Omental fat pad (tissue), 4 donors: ENCODE results near the gene ATG10. TPM values are rescaled to one million over a fixed set of nuclear protein-coding genes. Genes with fewer than 3 reads are reported as not detected.
"Not testable (repeated sequence)": the region's sequence is repeated elsewhere in the genome, so short reads cannot be mapped to it uniquely, and the experiment has no call there.

ENCODE experiments used
- ATAC-seq: fragments of 150-250 bp; one replicate; pipeline ENCODE4 v1.9.1; 2016; ENCODE audit warnings: mild to moderate bottlenecking, moderate library complexity; ENCODE audit not compliant: low FRiP score
- DNase-seq: peaks from one replicate; pipeline ENCODE4 v3.0.0-alpha.2; 2019; ENCODE audit warnings: low spot score
- CTCF ChIP-seq, 3 donors: fragments of 450-650 bp; IDR thresholded peaks; one replicate each; pipeline ENCODE4 v1.5.1; 2016 to 2017; ENCODE audit warnings: antibody characterized with exemption in 3 of 3, mild to moderate bottlenecking in 3 of 3, moderate library complexity in 2 of 3
- total RNA-seq, 4 donors: library from RNA; depleted of rRNA; stranded (reverse); fragments of >200 nt; gene quantifications; one replicate each; pipeline ENCODE4 v1.1.0, GENCODE V29; 2016

ATG10 gene
- total RNA-seq, 4 donors from 2014 or later: 2.4 to 18.4 (median 5.2) TPM

GRCh38 chr5:81942746-81943145, 29.1 kb upstream of the ATG10 start:
- no peak for ATAC-seq
- no peak for DNase-seq
- TF ChIP-seq CTCF (IDR thresholded peaks at IDR 0.05): no peak

DNA sequence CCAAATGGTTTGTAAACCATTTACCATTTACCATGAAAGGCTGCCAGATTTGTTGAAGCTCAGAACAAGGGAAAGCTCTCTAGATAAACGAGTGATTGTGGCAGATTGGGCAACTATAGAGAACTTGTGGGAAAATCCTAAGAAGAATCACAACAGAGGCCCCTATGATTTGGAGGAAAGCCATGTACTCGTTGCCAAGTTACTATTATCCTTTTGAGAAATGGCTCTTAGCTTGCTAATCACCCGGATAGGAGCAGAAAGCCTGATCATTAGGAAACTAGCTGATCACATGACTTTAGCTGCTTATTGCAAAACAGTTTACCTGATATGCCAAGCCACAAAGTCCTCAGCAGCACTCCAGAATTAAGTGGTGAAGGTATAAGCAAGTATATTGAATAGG, 23.5 kb upstream of the ATG10 start:
- TF ChIP-seq CTCF (IDR thresholded peaks at IDR 0.05): no peak
- no peak for ATAC-seq
- DNase-seq: no peak

DNA sequence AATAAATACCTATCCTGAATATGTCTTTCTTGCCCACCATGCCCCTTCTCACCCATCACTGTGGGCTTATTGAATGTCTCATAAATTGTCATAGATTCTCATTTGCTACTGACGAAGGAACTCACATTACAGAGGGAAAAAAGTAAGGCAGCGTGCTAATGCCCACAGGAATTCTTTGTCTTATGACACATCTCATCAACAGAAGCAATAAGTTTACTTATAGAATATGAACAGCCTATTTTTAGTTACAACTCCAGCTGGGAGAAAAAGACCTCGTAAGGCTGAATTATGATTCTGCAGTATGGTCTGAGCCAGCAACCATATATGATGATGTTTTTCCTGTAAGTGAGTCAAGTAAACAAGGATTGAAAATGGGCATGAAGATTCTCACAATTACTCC, 22.4 kb upstream of the ATG10 start:
- no peak for DNase-seq
- no peak for ATAC-seq
- no peak for TF ChIP-seq CTCF (IDR thresholded peaks at IDR 0.05)

DNA sequence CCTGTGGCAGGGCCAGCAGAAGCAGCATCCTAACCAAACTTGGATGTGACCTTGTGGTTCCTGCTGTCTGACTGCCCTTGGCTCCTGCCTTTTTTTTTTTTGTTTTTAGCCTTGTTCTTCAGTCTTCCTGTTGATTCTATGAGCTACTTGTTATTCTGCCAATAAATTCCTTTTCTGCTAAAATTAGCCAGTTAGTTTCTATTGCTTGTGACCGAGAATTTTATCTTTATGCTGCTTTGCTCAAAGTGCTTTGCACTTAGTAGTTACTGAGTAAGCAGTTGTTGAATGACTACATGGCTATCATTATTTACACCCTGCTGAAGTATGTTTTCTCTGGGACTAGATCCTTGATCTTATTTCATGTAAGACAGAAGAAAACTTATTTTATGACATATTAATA, 20.8 kb upstream of the ATG10 start:
- TF ChIP-seq CTCF (IDR thresholded peaks at IDR 0.05): no peak
- no peak for ATAC-seq
- no peak for DNase-seq

GRCh38 chr5:81954796-81955195, 17.0 kb upstream of the ATG10 start:
- not testable (repeated sequence) for DNase-seq, ATAC-seq

- DNase-seq, ATAC-seq: not testable (repeated sequence)
These were observed 13.7 kb upstream of the ATG10 start for GRCh38 chr5:81958129-81958528.

DNA sequence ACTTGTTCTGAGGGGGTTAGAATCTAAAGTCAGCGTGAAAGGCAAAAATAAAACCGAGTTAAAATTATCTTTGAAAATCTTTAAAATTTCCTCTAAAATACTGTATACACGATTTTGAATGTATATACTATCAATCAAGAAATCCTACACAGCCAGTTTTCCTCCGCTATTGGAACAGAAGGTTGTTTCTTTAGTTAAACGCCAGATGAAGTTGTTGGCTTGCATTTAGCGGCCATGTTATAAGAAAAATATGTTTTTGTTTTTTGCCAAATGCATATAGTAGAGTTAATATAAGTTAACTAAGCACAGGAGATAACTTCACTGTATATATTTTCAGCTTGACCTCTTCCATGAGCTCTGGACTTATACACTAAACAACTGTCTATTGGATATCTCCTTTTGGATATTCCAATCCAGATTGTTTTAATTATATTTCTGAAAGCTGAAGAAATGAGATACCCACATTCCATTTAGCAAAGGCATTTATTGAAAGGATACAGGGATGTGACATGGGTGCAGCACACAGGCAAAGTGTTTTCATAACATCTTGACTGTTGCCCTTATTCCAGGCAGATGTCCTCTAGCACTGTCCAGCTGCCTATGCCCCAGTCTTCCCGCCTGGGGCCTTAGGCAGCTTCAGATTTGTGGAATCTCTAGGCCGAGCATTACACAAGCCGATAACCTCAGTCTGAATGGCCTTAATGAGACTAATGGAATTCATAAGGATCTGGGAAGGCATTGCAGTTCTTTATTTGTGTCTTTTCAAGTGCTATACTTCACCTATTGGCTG, 10.0 kb upstream of the ATG10 start:
- TF ChIP-seq CTCF (IDR thresholded peaks at IDR 0.05): no peak
- DNase-seq: no peak
- no peak for ATAC-seq

GRCh38 chr5:81963544-81963943, 8.3 kb upstream of the ATG10 start:
- no peak for TF ChIP-seq CTCF (IDR thresholded peaks at IDR 0.05)
- ATAC-seq: no peak
- no peak for DNase-seq
